ENCODE measurements around the gene CPNE9. TPM values are rescaled to one million over a fixed set of nuclear protein-coding genes. Genes with fewer than 3 reads are reported as not detected.

Gene CPNE9
- total and polyA plus RNA-seq, 8 donors, result 0.15 to 0.40 (median 0.25) TPM; not detected in 2

DNA sequence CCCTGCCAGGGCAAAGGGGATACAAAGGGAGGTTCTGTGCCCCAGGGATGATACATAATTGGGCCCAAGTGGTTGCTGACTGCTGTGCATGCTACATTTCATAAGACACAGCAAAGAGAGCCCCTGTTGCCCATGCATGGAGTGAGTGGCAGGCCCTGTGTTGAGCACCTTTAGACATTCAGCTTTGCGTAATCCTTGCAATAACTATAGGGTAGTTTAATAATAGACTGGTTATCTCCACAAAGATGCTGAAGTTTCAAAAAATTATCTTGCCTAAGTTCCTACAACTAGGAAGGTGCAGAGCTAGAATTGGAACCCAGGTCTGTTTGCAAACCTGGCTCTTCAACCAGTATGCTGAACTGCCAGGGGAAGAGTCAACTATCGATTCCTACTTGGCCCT lies 44.4 kb downstream of the CPNE9 start:
- no peak for DNase-seq
- H3K27ac ChIP-seq, result no peak overlapping the region
- no peak for ATAC-seq
- peaks cover 13 to 29% of the 10 kb centered on the region in 2 donors for H3K4me1 ChIP-seq
- no peak overlapping the region for H3K4me3 ChIP-seq
- no peaks in the 10 kb centered on the region for H3K27me3 ChIP-seq
- TF ChIP-seq, protein P1, sequence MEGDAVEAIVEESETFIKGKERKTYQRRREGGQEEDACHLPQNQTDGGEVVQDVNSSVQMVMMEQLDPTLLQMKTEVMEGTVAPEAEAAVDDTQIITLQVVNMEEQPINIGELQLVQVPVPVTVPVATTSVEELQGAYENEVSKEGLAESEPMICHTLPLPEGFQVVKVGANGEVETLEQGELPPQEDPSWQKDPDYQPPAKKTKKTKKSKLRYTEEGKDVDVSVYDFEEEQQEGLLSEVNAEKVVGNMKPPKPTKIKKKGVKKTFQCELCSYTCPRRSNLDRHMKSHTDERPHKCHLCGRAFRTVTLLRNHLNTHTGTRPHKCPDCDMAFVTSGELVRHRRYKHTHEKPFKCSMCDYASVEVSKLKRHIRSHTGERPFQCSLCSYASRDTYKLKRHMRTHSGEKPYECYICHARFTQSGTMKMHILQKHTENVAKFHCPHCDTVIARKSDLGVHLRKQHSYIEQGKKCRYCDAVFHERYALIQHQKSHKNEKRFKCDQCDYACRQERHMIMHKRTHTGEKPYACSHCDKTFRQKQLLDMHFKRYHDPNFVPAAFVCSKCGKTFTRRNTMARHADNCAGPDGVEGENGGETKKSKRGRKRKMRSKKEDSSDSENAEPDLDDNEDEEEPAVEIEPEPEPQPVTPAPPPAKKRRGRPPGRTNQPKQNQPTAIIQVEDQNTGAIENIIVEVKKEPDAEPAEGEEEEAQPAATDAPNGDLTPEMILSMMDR (IDR thresholded peaks at IDR 0.05), result no peak
- intact Hi-C loops (cut with DNase I), result no loop called here
- H3K36me3 ChIP-seq, result peaks cover 0 to 73% of the 10 kb centered on the region in 2 donors
- no peaks in the 10 kb centered on the region for H3K9me3 ChIP-seq

- Histone ChIP-seq H3K27ac (peak overlapping the region; percentile 87 to 95), H3K4me1 (peaks cover 13 to 35% of the 10 kb centered on the region in 2 donors), H3K4me3 (peak overlapping the region; percentile 49 to 78), H3K36me3 (peaks cover 0 to 73% of the 10 kb centered on the region in 2 donors), H3K27me3 (no peaks in the 10 kb centered on the region), H3K9me3 (no peaks in the 10 kb centered on the region)
- TF ChIP-seq, protein P1 (IDR thresholded peaks at IDR 0.05), result no peak
- intact Hi-C loops (cut with DNase I), result no loop called here
- DNase-seq (no peak), ATAC-seq (no peak)
Measured at GRCh38 chr3:9749296-9749644, 45.6 kb downstream of the CPNE9 start.

GRCh38 chr3:9749645-9750555 lies 46.3 kb downstream of the CPNE9 start, which contains the start of gene OGG1:
Gene OGG1, plus strand, starts transcription at chr3:9749952. Its CDS starts 335 bp downstream, at chr3:9750287.
- no peaks in the 10 kb centered on the region for H3K9me3 ChIP-seq
- peak; percentile 98 for ATAC-seq
- H3K4me1 ChIP-seq, result peaks cover 19 to 41% of the 10 kb centered on the region in 2 donors
- intact Hi-C loops (cut with DNase I), result no loop called here
- H3K36me3 ChIP-seq, result peaks cover 0 to 72% of the 10 kb centered on the region in 2 donors
- H3K27ac ChIP-seq, result peak within 1 kb of the TSS; percentile 87 to 95
- TF ChIP-seq, protein P1 (IDR thresholded peaks at IDR 0.05), result no peak
- H3K4me3 ChIP-seq, result peak within 1 kb of the TSS; percentile 49 to 78
- peak; percentile 96 to 99 (median 98) for DNase-seq
- H3K27me3 ChIP-seq, result no peaks in the 10 kb centered on the region

DNA sequence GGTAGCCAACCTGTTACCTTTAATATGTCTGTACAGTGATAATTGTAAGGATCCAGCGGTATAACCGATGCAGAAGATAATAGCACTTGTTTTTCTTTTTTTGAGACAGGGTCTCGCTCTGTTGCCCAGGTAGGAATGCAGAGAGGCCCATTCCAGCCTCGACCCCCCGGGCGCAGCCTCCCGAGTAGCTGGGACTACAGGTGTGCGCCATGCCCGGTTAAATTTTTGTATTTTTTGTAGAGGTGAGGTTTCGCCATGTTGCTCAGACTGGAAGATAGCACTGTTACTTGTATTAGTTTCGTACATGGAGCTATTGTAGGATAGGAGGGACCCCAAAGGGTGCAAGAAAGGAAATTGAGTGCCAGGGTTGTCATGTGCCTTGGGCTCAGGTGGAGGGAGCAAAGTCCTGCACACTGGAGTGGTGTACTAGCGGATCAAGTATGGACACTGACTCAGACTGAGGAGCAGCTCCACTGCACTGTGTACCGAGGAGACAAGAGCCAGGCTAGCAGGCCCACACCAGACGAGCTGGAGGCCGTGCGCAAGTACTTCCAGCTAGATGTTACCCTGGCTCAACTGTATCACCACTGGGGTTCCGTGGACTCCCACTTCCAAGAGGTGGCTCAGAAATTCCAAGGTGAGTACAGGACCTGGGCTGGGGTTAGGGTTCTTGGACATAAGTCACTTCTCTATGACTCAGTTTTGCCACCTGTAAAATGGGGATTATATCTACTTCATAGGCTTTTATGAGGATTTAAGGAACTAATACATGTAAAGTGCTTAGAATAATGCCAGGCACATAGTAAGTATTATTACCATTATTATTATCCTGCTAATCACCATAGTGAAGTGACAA lies 47.2 kb downstream of the CPNE9 start:
- Histone ChIP-seq H3K27me3 (no peaks in the 10 kb centered on the region), H3K27ac (peak overlapping the region in 1 of 2 donors; percentile 95), H3K36me3 (peaks cover 0 to 72% of the 10 kb centered on the region in 2 donors), H3K4me1 (peaks cover 19 to 48% of the 10 kb centered on the region in 2 donors), H3K9me3 (no peaks in the 10 kb centered on the region), H3K4me3 (peak overlapping the region; percentile 49 to 78)
- intact Hi-C loops (cut with DNase I), result no loop called here
- DNase-seq, result no peak
- TF ChIP-seq, protein P1 (IDR thresholded peaks at IDR 0.05), result no peak
- peak; percentile 5 for ATAC-seq
